22Rv1 (cell line): ENCODE results near the gene SORCS2.

Experiments
- CTCF ChIP-seq: fragments of 450-650 bp; IDR thresholded peaks from 2 replicates; pipeline ENCODE4 v1.5.1; 2017; ENCODE audit warnings: mild to moderate bottlenecking
- ZFX ChIP-seq: fragments of 450-650 bp; IDR thresholded peaks from 2 replicates; pipeline ENCODE4 v1.6.1; 2017; ENCODE audit warnings: antibody characterized with exemption, borderline replicate concordance

GRCh38 chr4:7252051-7252450 lies 59.7 kb downstream of the SORCS2 start:
- TF ChIP-seq CTCF: no peak
- TF ChIP-seq ZFX: no peak
